22Rv1 (cell line): Measurements from ENCODE around the gene QSOX2.

Experiments
- ZFX ChIP-seq: fragments of 450-650 bp; IDR thresholded peaks from 2 replicates; pipeline ENCODE4 v1.6.1; 2017; ENCODE audit warnings: antibody characterized with exemption, borderline replicate concordance
- TF ChIP-seq, protein P1 (sequence below): fragments of 450-650 bp; IDR thresholded peaks from 2 replicates; pipeline ENCODE4 v1.5.1; 2017; ENCODE audit warnings: mild to moderate bottlenecking

DNA sequence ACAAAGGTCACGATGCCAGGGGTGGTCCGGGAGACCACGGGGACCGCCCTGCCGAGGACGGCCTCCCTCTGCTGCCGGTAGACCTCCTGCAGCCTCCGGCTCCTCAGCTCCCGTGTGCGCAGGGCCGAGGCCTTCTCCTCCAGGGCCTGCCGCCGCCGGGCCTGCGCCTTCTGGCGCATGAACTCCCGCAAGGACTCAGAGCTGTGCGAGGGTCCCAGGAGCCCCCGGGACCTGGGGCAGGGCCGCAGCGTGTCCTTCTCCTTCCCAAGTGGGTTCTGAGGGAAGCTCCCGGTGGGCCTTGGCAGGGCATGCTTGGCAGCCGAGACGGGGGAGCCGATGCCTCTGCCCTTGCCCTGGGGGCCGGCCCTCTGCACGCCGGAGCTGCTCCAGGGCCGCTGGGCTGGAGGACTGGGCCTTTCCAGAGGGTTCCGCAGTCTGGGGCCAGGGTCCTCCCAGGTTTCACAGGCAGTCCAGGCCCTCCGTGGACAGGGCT lies 44.9 kb upstream of the QSOX2 start:
- TF ChIP-seq, protein P1, sequence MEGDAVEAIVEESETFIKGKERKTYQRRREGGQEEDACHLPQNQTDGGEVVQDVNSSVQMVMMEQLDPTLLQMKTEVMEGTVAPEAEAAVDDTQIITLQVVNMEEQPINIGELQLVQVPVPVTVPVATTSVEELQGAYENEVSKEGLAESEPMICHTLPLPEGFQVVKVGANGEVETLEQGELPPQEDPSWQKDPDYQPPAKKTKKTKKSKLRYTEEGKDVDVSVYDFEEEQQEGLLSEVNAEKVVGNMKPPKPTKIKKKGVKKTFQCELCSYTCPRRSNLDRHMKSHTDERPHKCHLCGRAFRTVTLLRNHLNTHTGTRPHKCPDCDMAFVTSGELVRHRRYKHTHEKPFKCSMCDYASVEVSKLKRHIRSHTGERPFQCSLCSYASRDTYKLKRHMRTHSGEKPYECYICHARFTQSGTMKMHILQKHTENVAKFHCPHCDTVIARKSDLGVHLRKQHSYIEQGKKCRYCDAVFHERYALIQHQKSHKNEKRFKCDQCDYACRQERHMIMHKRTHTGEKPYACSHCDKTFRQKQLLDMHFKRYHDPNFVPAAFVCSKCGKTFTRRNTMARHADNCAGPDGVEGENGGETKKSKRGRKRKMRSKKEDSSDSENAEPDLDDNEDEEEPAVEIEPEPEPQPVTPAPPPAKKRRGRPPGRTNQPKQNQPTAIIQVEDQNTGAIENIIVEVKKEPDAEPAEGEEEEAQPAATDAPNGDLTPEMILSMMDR = no peak
- TF ChIP-seq ZFX = no peak
